Hepatocyte (in vitro differentiated cells): ENCODE results near the gene KCNK3.
A peak's percentile ranks its signal among the peaks of the same experiment; 100 is the strongest.

Experiments
- EZH2 ChIP-seq: fragments of 200-600 bp; sonication (generic); IDR thresholded peaks from 2 replicates; pipeline ENCODE4 v1.6.1; 2016; ENCODE audit warnings: antibody characterized with exemption, mild to moderate bottlenecking, borderline replicate concordance
- TF ChIP-seq, protein P1 (sequence below): fragments of 200-600 bp; sonication (generic); IDR thresholded peaks from 2 replicates; pipeline ENCODE4 v1.5.1; 2016; ENCODE audit warnings: antibody characterized with exemption, mild to moderate bottlenecking; ENCODE audit not compliant: poor library complexity

DNA sequence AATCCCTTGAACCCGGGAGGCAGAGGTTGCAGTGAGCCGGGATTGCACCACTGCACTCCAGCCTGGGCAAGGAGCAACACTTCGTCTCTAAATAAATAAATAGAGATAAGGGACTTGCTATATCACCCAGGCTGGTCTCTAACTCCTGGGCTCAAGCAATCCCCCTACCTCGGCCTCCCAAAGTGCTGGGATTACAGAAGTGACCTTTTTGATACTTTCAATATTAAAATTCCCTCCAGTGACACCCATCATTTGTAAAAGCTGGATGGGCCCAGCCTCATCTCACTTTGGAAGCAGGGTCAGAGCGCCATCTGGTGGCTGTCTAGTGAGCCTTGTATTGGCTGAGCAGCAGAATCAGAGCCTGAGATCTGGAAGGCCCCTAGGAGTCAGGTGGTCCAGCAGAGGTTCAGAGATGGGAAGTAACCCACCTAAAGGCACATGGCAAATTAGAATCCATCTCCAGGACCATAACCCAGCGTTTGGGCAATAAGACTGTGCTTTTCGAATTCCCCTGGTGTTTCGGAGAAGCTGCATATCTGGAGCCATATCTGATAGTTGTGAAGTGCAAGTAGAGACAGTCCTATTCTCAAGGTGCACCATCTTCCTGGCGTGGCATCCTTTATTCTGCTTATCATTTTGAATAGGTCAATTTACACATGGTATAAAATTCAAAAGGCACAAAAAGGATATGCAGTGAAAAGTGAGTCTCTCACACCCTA, 53.2 kb downstream of the KCNK3 start:
- TF ChIP-seq, protein P1, sequence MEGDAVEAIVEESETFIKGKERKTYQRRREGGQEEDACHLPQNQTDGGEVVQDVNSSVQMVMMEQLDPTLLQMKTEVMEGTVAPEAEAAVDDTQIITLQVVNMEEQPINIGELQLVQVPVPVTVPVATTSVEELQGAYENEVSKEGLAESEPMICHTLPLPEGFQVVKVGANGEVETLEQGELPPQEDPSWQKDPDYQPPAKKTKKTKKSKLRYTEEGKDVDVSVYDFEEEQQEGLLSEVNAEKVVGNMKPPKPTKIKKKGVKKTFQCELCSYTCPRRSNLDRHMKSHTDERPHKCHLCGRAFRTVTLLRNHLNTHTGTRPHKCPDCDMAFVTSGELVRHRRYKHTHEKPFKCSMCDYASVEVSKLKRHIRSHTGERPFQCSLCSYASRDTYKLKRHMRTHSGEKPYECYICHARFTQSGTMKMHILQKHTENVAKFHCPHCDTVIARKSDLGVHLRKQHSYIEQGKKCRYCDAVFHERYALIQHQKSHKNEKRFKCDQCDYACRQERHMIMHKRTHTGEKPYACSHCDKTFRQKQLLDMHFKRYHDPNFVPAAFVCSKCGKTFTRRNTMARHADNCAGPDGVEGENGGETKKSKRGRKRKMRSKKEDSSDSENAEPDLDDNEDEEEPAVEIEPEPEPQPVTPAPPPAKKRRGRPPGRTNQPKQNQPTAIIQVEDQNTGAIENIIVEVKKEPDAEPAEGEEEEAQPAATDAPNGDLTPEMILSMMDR = peak; percentile 97
- no peak for TF ChIP-seq EZH2
